SK-N-SH (cell line): ENCODE data around the gene NOVA1. TPM values are rescaled to one million over a fixed set of nuclear protein-coding genes. Genes with fewer than 3 reads are reported as not detected.

Source experiments
- CTCF ChIA-PET: fragments of 300-600, 350-600 bp; formaldehyde crosslinking; extraction: SDS; loops from one replicate; lab custom pipeline; 2021; lab: Yijun Ruan, JAX
- POLR2A ChIA-PET: fragments of 350-600 bp; sonication (Branson Sonifier 250); formaldehyde crosslinking; extraction: SDS; loops from one replicate; lab custom pipeline; 2020; ENCODE audit warnings: antibody characterized with exemption, inconsistent platforms; lab: Yijun Ruan, JAX
- DNase-seq: peaks from one replicate; pipeline ENCODE4 v3.0.0; 2012
- H2AFZ ChIP-seq: fragments of 200-600 bp; sonication (generic); 2 replicates; pipeline ENCODE4 v1.8.1; 2016; ENCODE audit warnings: antibody characterized with exemption, mild to moderate bottlenecking, low read depth
- H3F3A ChIP-seq: fragments of 200-600 bp; sonication (generic); replicated peaks from 2 replicates; pipeline ENCODE3; 2016; ENCODE audit warnings: antibody characterized with exemption, mild to moderate bottlenecking; ENCODE audit not compliant: insufficient read depth
- H3K27ac ChIP-seq, 2 experiments: fragments of 200-500 bp in 1 of 2; fragments of 200-600 bp in 1 of 2; sonication (Bioruptor generic) in 1 of 2; sonication (generic), shearing (Covaris generic) in 1 of 2; 2 replicates each; pipeline versions ENCODE4 v1.5.1 to v1.6.1; 2014 to 2016; ENCODE audit warnings: low read depth in 2 of 2, inconsistent platforms in 1 of 2, low read length in 1 of 2, mild to moderate bottlenecking in 1 of 2, mixed read lengths in 1 of 2
- H3K27me3 ChIP-seq: fragments of 200-600 bp; sonication (generic), shearing (Covaris generic); 2 replicates; pipeline ENCODE4 v1.6.1; 2016; ENCODE audit warnings: mixed run types; ENCODE audit not compliant: insufficient read depth
- H3K36me3 ChIP-seq, 2 experiments: fragments of 200-500 bp in 1 of 2; fragments of 200-600 bp in 1 of 2; sonication (Bioruptor generic) in 1 of 2; sonication (generic) in 1 of 2; replicated peaks in 1 of 2; 2 replicates each; pipeline versions ENCODE3 to v1.5.1; 2014 to 2016; ENCODE audit warnings: low read length in 1 of 2, mild to moderate bottlenecking in 1 of 2; ENCODE audit not compliant: insufficient read depth in 2 of 2, control insufficient read depth in 1 of 2
- H3K4me1 ChIP-seq, 2 experiments: fragments of 200-500 bp in 1 of 2; fragments of 200-600 bp in 1 of 2; sonication (Bioruptor generic) in 1 of 2; sonication (generic), shearing (Covaris generic) in 1 of 2; 2 replicates each; pipeline versions ENCODE4 v1.5.1 to v1.6.1; 2014 to 2016; ENCODE audit warnings: low read depth in 1 of 2, low read length in 1 of 2, mixed run types in 1 of 2; ENCODE audit not compliant: insufficient read depth in 2 of 2, control insufficient read depth in 1 of 2
- H3K4me2 ChIP-seq: fragments of 200-600 bp; sonication (generic), shearing (Covaris generic); 2 replicates; pipeline ENCODE4 v1.6.1; 2017; ENCODE audit warnings: mixed run types
- H3K4me3 ChIP-seq, 2 experiments: fragments of 200-500 bp in 1 of 2; fragments of 200-600 bp in 1 of 2; sonication (Bioruptor generic) in 1 of 2; sonication (generic), shearing (Covaris generic) in 1 of 2; 2 replicates each; pipeline versions ENCODE4 v1.5.1 to v1.8.1; 2014 to 2016; ENCODE audit warnings: low read depth in 2 of 2, inconsistent platforms in 1 of 2, low read length in 1 of 2, mild to moderate bottlenecking in 1 of 2, mixed read lengths in 1 of 2, moderate library complexity in 1 of 2
- H3K79me2 ChIP-seq: fragments of 200-600 bp; sonication (generic); 2 replicates; pipeline ENCODE4 v1.8.1; 2017; ENCODE audit warnings: mild to moderate bottlenecking; ENCODE audit not compliant: insufficient read depth
- H3K9ac ChIP-seq: fragments of 200-600 bp; sonication (generic); 2 replicates; pipeline ENCODE4 v1.6.1; 2017; ENCODE audit warnings: mixed run types
- H3K9me2 ChIP-seq: fragments of 200-600 bp; sonication (generic); 2 replicates; pipeline ENCODE4 v1.6.1; 2017; ENCODE audit warnings: mixed run types
- H3K9me3 ChIP-seq: fragments of 200-600 bp; sonication (generic); 2 replicates; pipeline ENCODE4 v1.6.1; 2017; ENCODE audit warnings: mixed run types, mild to moderate bottlenecking, moderate library complexity
- H4K20me1 ChIP-seq: fragments of 200-600 bp; sonication (generic); 2 replicates; pipeline ENCODE4 v1.6.1; 2017; ENCODE audit warnings: mild to moderate bottlenecking, mixed run types; ENCODE audit not compliant: insufficient read depth
- CHD2 ChIP-seq: fragments of 150-350 bp; IDR thresholded peaks from 2 replicates; pipeline ENCODE4 v1.6.1; 2018; ENCODE audit warnings: low read length; ENCODE audit not compliant: partially characterized antibody
- EP300 ChIP-seq, 2 experiments: IDR thresholded peaks; 2 replicates each; pipeline versions ENCODE4 v1.4.0 to v1.6.1; 2012; ENCODE audit warnings: borderline replicate concordance in 1 of 2, low read depth in 1 of 2, low read length in 1 of 2
- GABPA ChIP-seq: IDR thresholded peaks from 2 replicates; pipeline ENCODE4 v1.4.0; 2012; ENCODE audit warnings: low read depth, mild to moderate bottlenecking
- GATA2 ChIP-seq: sonication (generic); formaldehyde crosslinking; IDR thresholded peaks from 2 replicates; pipeline ENCODE4 v1.5.0; 2020; ENCODE audit warnings: mild to moderate bottlenecking, missing genetic modification reagents
- MEF2A ChIP-seq: IDR thresholded peaks from 2 replicates; pipeline ENCODE4 v1.4.0; 2012; ENCODE audit warnings: low read depth, borderline replicate concordance
- MXI1 ChIP-seq: IDR thresholded peaks from 2 replicates; pipeline ENCODE4 v1.6.1; 2012; ENCODE audit warnings: mild to moderate bottlenecking, low read depth, low read length, improper control_type of control experiment
- NRF1 ChIP-seq: IDR thresholded peaks from 2 replicates; pipeline ENCODE4 v1.6.1; 2012; ENCODE audit warnings: low read depth, mild to moderate bottlenecking, low read length
- SIN3A ChIP-seq: IDR thresholded peaks from 2 replicates; pipeline ENCODE4 v1.6.1; 2012; ENCODE audit warnings: low read depth, mild to moderate bottlenecking, low read length, moderate library complexity, borderline replicate concordance
- YY1 ChIP-seq: IDR thresholded peaks from 2 replicates; pipeline ENCODE4 v1.4.0; 2012; ENCODE audit warnings: low read depth, mild to moderate bottlenecking
- WGBS: methylation state at CpG from one replicate; pipeline ENCODE4 v1.1.6; 2017; ENCODE audit warnings: low lambda C conversion rate; 5-methylcytosine and 5-hydroxymethylcytosine counted together
- polyA plus RNA-seq, 3 experiments: library from polyadenylated mRNA; depleted of rRNA; stranded (reverse); fragments of >200 nt; gene quantifications; 2 replicates each; pipeline ENCODE4 v1.2.3, GENCODE V29; 2012
- TF ChIP-seq, protein P1 (sequence below): IDR thresholded peaks from 2 replicates; pipeline ENCODE4 v1.6.1; 2012; ENCODE audit warnings: mild to moderate bottlenecking, low read depth, low read length, moderate library complexity

The NOVA1 gene
- polyA plus RNA-seq, 1 of the 3 experiments (the other 2 are of a cell fraction) = 0.44 TPM

DNA sequence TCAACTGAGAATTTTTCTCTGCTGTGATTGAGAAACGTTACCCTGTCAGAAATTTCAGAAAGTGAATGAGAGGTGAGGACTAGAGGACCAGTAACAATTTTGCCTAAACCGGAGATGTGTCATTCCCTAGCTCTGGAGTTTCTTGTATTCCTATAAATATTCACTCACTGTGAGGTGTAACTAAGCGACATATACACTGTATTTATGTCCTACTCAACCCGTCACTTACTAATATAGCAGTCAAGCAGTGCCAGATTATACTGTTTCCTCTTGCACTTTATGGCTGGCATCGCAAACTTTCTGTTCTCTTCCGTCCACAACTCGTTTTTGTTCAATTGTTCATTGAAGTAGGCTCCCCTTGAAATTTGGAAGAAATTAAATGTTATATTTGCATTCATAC lies 192.9 kb downstream of the NOVA1 start:
- Histone ChIP-seq H3K9me3 (no peaks in the 10 kb centered on the region), H3K27ac (no peak overlapping the region), H4K20me1 (no peaks in the 10 kb centered on the region), H3K27me3 (no peaks in the 10 kb centered on the region; the same call in 1 of the 2 replicates), H3K36me3 (no peaks in the 10 kb centered on the region), H2AFZ (no peak overlapping the region), H3K4me3 (no peak overlapping the region), H3K4me2 (no peak overlapping the region), H3K9me2 (no peaks in the 10 kb centered on the region; the same call in 1 of the 2 replicates), H3K9ac (no peak overlapping the region), H3F3A (no peaks in the 10 kb centered on the region), H3K4me1 (no peaks in the 10 kb centered on the region), H3K79me2 (no peaks in the 10 kb centered on the region)
- 27% methylated on average over 7 of the region's 7 CpGs for WGBS
- ChIA-PET POLR2A (no interaction called here), CTCF (interaction anchor here (1.4 kb wide), 1 partner anchor 11 kb away, joined by 3 read pairs; no protein-coding TSS in a partner anchor)
- no peak for DNase-seq
- TF ChIP-seq SIN3A (no peak), GABPA (no peak), MXI1 (no peak), NRF1 (no peak), MEF2A (no peak), YY1 (no peak), GATA2 (CRISPR knock-in tag) (no peak), CHD2 (no peak)
- TF ChIP-seq, protein P1, sequence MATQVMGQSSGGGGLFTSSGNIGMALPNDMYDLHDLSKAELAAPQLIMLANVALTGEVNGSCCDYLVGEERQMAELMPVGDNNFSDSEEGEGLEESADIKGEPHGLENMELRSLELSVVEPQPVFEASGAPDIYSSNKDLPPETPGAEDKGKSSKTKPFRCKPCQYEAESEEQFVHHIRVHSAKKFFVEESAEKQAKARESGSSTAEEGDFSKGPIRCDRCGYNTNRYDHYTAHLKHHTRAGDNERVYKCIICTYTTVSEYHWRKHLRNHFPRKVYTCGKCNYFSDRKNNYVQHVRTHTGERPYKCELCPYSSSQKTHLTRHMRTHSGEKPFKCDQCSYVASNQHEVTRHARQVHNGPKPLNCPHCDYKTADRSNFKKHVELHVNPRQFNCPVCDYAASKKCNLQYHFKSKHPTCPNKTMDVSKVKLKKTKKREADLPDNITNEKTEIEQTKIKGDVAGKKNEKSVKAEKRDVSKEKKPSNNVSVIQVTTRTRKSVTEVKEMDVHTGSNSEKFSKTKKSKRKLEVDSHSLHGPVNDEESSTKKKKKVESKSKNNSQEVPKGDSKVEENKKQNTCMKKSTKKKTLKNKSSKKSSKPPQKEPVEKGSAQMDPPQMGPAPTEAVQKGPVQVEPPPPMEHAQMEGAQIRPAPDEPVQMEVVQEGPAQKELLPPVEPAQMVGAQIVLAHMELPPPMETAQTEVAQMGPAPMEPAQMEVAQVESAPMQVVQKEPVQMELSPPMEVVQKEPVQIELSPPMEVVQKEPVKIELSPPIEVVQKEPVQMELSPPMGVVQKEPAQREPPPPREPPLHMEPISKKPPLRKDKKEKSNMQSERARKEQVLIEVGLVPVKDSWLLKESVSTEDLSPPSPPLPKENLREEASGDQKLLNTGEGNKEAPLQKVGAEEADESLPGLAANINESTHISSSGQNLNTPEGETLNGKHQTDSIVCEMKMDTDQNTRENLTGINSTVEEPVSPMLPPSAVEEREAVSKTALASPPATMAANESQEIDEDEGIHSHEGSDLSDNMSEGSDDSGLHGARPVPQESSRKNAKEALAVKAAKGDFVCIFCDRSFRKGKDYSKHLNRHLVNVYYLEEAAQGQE = no peak

- no peaks in the 10 kb centered on the region for H3K79me2 ChIP-seq
- no peaks in the 10 kb centered on the region for H4K20me1 ChIP-seq
- H3F3A ChIP-seq = no peaks in the 10 kb centered on the region
- H3K36me3 ChIP-seq = no peaks in the 10 kb centered on the region
- WGBS = 4% methylated on average over 3 of the region's 3 CpGs
- no peak overlapping the region for H3K9ac ChIP-seq
- H3K4me2 ChIP-seq = no peak overlapping the region
- H3K9me2 ChIP-seq = no peaks in the 10 kb centered on the region; the same call in 1 of the 2 replicates
- no peak overlapping the region for H2AFZ ChIP-seq
- TF ChIP-seq EP300 (IDR thresholded peaks at IDR 0.05; ENCODE audit: borderline replicate concordance in 1 of 2, low read depth in 1 of 2, low read length in 1 of 2) = no peak
- ChIA-PET CTCF (interaction anchor here (0.6 kb wide), 1 partner anchor 69 kb away, joined by 4 read pairs; no protein-coding TSS in a partner anchor), POLR2A (no interaction called here)
- H3K4me1 ChIP-seq = no peaks in the 10 kb centered on the region
- H3K4me3 ChIP-seq = no peak overlapping the region
- no peaks in the 10 kb centered on the region; the same call in 1 of the 2 replicates for H3K27me3 ChIP-seq
- no peak for DNase-seq
- H3K27ac ChIP-seq = no peak overlapping the region
- H3K9me3 ChIP-seq = no peaks in the 10 kb centered on the region
Measured at GRCh38 chr14:26403760-26404159, 194.1 kb downstream of the NOVA1 start.
